G401 (cell line): ENCODE results near the gene ENOX1. TPM values are rescaled to one million over a fixed set of nuclear protein-coding genes. Genes with fewer than 3 reads are reported as not detected.

Experiments
- DNase-seq: peaks from one replicate; pipeline ENCODE4 v3.0.0-alpha.2; 2015; ENCODE audit warnings: low spot score
- in situ Hi-C: cut with HindIII; loops from 2 replicates; pipeline ENCODE4 v1.10.0; 2016; ENCODE audit warnings: low sequenced_read_pairs, mixed read lengths
- total RNA-seq: library from RNA; depleted of rRNA; stranded (reverse); fragments of >200 nt; shearing (Covaris generic); gene quantifications from 2 replicates; pipeline ENCODE4 v1.2.3, GENCODE V29; 2014

The ENOX1 gene
- total RNA-seq, 1 experiment from 2014 or later = not detected

DNA sequence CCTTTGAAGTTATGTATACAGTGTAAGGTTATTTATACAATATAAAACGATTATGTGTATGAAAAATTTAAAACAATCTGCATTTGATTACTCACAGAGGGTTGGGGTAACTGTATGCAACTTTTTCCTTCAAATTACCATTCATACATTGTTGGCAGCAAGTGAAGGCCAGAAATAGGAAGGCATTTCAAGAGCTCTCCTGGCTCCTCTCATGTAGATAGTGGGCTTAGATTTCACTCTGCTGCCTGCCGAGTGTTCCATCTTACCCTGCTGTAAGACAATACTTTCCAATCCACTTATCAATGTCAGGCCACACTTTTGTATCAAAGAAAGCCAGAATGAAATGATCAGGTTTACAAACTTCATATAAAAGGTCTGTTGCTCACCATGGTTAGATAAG, 518.1 kb downstream of the ENOX1 start:
- in situ Hi-C loops = no loop called here
- no peak for DNase-seq

- DNase-seq = no peak
- in situ Hi-C loops = no loop called here
Observed at GRCh38 chr13:43267916-43268315, 518.9 kb downstream of the ENOX1 start.

DNA sequence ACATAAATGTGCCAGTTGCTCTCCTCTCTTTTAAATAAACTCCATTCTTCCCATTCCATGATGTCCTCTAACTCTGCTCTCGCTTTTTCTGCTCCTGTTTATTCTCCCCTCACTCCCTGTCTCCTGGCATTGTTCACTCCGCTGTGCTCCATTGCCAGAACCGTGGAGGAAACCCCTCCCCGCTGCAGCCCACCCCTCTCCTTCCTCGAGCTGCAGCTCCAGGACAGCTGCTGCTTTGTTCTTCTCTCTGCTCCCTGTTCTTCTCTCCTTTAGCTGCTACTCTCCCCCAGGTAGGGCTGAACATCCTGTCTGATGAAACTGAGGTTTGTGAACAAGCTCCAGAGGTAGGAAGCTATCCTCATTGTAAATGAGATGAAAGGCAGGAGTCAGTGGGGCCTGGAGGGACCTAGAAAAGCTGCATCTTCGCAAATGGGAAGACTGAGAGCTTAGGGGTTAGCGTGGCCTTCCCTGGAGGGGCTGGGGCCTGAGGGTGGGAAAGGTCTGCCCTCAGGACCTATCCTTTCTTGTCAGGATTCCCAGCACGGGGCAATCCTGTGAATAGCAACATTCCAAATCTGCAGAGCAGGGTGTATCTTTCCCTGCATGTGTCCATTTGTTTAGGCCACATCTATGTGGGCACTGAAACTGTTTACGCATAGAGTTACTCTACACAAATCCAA, 519.7 kb downstream of the ENOX1 start:
- no peak for DNase-seq
- in situ Hi-C loops = no loop called here

- DNase-seq = no peak
- in situ Hi-C loops = no loop called here
Observed at GRCh38 chr13:43265028-43265427, 521.7 kb downstream of the ENOX1 start.

DNA sequence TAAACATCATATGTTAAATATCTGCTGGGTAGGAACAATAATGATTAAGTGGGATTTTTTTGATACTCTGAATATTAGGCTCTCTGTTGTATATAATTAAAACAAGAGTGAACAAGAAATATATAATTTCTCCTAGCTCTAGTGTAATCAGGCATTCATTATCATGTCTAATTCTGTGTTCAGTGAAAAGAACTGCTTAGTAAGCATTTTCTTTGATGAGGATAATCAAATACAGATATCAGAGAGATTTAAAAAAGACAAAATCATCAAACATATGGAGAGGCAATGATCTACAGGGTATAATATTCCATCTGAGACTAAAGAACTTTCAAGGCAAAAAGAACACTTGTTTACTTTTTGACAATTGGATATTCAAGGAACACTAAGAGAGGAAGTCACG, 522.3 kb downstream of the ENOX1 start:
- in situ Hi-C loops = no loop called here
- no peak for DNase-seq

GRCh38 chr13:43263047-43263446, 523.7 kb downstream of the ENOX1 start:
- DNase-seq = no peak
- in situ Hi-C loops = no loop called here

DNA sequence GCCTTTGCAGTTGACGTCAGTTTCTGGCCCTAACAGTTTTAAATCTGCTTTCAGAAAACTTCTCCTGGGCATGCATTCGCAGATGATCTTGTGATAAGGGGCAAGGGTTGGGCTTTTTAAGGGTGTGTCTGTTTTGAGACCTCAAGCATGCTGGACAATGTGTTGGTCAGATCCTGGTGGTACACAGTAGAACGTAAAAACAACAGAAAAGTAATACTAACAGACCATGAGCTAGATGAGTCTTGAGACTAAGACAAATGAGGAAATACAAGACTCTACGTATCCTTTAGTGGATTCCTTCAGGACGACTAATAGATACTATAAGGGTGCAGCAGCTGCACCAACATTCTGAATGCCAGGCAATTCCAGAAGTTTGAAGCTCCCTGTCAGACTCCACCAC, 525.8 kb downstream of the ENOX1 start:
- no peak for DNase-seq
- in situ Hi-C loops = no loop called here

DNA sequence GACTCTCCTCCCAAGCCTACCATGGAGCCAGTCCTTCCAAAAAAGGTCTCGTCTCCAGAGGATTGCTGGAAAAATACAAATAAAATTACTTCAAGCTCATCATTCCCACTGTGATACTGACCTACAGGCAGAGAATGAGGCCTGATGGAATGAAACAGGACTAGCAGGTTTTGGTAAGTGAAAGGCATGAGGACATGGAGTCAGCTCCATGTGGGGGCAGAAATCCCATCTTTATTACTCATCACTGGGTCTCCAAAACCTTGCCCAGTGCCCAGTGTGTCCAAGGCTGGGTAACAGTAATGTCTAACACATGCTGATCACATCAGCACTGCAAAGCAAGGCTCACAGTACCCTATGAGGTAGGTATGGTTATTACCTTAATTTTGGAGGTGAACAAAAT, 528.0 kb downstream of the ENOX1 start:
- DNase-seq = no peak
- in situ Hi-C loops = no loop called here

DNA sequence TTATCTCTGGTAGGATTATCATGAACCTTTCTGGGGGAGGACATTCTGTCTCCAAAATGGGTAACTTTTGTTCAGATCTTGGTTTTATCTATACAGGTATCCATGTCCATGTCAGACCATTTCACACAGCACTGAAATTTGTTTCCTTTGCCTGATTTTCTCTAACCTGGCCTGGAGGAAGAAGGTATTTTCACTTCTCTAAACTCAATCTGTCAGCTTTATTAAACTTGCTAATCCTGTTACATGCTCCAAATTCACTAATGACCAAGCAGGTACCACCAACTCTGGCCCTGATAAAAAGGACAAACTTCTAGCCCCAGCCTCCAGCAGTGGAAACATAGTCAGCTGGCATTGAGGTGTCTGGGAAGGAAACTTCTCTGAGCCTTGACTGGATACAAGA, 529.0 kb downstream of the ENOX1 start:
- in situ Hi-C loops = no loop called here
- DNase-seq = no peak

DNA sequence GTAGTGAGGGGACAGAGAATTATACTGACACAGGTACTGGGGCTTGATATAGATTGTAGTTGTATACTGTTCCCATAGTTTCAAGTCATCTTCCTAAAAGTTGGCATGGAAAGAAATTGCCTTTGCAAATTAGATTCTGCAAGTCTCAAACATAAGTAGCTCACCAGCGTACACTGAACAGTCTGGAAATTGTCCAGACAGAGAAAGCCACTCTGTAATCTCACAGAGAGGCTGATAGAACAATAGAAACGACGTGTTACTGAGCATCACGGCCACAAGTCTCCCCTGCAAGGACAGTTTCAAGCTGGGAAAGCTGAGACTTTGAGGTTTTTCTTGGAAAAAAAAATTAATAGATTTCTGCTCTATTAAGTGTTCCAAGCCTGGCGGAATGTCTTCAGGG, 534.8 kb downstream of the ENOX1 start:
- no peak for DNase-seq
- in situ Hi-C loops = no loop called here

DNA sequence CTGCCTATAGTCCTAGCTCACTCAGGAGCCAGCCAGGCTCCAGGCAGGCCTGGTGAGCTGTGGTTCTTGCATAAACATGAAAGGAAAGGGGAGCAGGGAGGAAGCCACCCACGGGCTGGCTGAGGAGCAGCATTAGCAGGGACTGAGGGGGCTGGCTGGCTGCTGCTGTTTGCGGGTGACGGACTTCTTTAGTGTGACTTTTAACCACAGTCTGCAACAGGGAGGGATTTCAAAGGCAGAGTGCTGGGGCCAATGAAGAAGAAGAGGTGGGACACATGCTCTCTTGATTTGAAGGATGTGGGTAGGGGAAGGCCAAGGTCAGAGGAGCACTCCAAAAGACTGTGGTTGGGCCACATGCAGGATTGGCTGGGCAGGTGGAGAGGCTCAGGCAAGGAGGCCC, 540.4 kb downstream of the ENOX1 start:
- no peak for DNase-seq

DNA sequence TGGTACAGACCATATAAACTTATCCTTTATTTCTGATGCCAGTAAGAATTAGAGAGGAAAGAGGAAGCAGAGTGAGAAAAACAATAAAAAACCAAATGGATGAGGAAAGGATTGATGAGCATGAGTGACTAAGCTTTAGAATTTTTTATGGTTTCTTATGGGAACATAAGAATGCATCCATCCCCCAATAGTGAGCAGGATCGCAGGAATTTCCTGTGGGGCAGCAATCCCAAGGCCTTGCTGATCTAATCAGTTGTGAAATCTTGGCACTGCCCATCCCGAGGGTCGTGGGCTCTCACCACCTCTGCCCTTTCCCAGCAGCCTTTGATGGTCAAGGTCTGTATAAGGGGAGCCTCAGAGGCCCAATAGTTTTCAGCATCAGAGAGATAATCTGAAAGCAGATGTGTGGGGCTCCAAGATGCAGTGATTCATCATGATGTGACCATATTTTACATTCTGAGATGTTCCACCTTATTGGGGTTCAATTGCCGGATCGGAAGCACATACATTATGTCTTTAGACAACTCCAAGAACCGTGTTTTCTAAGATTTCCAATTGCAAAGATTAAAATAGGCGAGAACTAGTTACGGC, 541.3 kb downstream of the ENOX1 start:
- DNase-seq = no peak

More for the DNA sequence above, 540.4 kb downstream of the ENOX1 start:
- in situ Hi-C loops = no loop called here

GRCh38 chr13:43244481-43244880, 542.3 kb downstream of the ENOX1 start:
- DNase-seq = no peak
- in situ Hi-C loops = no loop called here

More for the DNA sequence above, 541.3 kb downstream of the ENOX1 start:
- in situ Hi-C loops = no loop called here

- no peak for DNase-seq
- in situ Hi-C loops = no loop called here
Observed at GRCh38 chr13:43243711-43244110, 543.1 kb downstream of the ENOX1 start.

DNA sequence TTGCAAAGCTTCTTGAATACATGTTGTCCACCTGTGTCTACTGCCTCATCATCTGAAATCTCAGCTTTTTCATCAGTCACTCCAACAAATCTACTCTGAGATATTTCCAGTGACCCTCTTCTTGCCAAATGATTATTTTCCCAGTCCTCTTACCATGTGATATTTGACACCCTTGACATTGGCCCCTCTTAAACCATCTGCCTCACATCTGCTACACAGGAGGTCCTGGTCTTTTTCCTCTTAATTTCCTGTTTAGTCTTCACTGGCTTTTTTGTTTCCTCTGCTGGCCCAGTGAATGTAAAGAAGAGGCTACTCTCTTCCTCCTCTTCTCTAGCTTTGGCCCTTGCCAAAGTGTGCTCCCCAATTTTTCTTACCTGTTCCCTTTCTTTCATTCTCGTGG, 544.7 kb downstream of the ENOX1 start:
- in situ Hi-C loops = no loop called here
- DNase-seq = no peak

DNA sequence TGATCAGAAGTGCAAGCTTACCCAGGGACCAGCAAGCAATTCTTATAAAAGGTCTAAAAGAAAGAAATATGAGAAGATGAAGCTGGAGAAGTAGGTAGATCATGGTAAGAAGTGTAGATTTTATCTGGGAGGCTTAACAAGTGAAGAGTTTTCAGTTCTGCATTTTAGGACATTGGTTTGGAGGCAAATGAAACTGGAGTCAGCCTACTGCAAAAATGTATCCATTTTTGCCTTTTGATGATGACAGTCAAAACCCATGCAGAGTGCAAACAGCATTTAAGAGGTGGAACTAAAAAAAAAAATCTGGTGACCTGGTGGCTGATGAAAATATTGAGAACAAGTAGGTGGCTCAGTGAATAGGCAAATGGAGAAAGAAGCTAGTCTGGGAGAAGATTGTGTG, 546.5 kb downstream of the ENOX1 start:
- no peak for DNase-seq
- in situ Hi-C loops = no loop called here

DNA sequence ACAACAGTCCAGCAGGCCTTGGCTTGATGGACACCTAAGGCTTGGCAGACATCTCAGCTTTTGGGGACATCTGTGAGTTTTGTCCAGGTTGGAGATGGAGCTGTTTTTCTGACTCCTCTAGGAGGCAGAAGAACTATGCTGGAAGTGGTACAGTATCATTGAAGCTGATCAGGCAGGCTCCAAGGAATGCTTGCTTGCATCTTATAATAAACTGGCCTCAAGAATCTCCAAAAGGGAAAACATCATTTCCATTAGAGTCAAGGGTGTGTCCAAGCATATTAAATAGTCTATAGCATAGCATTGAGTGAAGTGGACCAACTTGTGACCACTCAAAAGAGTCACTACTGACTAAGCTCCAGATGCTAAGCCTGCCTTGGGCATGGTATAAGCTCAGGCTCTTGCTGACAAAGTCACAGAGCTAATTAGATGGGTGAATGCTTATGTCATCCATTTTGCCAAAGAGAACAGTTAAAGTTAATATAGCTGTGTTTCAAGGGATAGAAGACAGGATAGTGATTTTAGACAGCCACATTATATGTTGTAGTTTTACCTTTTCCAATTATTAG, 547.4 kb downstream of the ENOX1 start:
- no peak for DNase-seq
- in situ Hi-C loops = no loop called here

- in situ Hi-C loops = no loop called here
- no peak for DNase-seq
Observed at GRCh38 chr13:43238341-43239083, 548.3 kb downstream of the ENOX1 start.

DNA sequence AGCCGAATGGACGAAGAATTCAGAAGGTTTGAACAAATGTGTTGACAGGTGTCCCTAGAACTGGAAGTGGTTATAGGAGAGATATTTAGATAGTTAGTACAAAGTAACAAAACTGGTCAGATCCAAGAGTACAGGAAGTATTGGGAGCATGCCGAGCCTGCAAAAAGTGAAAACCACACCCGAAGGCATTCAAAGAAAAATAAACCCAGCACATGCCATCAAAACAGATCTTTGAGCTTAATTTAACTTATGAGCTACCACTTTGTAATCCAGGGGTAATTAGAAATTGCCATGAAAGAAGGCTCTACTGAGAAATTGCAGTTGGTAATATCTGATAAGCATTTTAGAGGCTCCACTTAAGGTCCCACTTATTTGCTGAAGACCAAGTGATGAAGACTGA, 549.2 kb downstream of the ENOX1 start:
- DNase-seq = no peak
- in situ Hi-C loops = no loop called here

GRCh38 chr13:43235028-43235427, 551.7 kb downstream of the ENOX1 start:
- in situ Hi-C loops = no loop called here
- no peak for DNase-seq
